Measurements from ENCODE around the gene MYH14.

- TF ChIP-seq CTCF (IDR thresholded peaks at IDR 0.05) (no peak), POLR2A (IDR thresholded peaks at IDR 0.05) (no peak), EP300 (IDR thresholded peaks at IDR 0.05) (no peak)
These were observed 69.0 kb downstream of the MYH14 start for GRCh38 chr19:50272263-50272897.
